ENCODE results near the gene SIAH1. TPM values are rescaled to one million over a fixed set of nuclear protein-coding genes. Genes with fewer than 3 reads are reported as not detected.

Gene SIAH1
- total and polyA plus RNA-seq, 9 of the 15 experiments (the other 6 are each of a cell fraction or from before 2014, with no cell fraction given) = 4.1 to 14.3 (median 12.5) TPM

DNA sequence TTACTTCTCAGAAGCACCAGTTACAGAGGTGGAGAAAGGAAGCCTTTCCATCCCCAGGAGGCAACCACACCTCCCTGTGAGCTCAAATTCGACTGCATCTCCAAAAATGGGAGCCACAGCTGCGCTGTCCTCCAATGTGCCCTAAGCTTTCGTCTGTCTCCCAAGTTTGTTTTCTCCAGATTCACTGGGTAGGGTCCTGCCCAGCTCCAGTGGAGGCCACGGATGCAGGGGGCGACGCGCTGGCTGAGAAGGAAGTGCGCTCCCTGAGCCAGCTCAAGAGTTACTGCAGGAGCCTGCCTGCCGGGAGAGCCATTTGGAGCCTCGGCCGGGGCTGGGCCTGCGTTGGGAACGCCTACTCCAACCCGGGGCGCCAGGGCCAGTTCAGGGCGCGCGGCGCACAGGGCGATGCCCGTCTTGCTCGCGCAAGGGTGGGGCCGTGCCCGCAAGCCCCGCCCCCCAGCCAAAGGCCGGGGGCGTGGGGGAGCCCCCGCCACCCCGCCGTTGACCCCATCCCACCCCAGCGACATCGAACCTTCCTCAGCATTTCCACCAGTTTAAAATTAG lies 19.5 kb downstream of the SIAH1 start (continued):
- TF ChIP-seq, protein P1, sequence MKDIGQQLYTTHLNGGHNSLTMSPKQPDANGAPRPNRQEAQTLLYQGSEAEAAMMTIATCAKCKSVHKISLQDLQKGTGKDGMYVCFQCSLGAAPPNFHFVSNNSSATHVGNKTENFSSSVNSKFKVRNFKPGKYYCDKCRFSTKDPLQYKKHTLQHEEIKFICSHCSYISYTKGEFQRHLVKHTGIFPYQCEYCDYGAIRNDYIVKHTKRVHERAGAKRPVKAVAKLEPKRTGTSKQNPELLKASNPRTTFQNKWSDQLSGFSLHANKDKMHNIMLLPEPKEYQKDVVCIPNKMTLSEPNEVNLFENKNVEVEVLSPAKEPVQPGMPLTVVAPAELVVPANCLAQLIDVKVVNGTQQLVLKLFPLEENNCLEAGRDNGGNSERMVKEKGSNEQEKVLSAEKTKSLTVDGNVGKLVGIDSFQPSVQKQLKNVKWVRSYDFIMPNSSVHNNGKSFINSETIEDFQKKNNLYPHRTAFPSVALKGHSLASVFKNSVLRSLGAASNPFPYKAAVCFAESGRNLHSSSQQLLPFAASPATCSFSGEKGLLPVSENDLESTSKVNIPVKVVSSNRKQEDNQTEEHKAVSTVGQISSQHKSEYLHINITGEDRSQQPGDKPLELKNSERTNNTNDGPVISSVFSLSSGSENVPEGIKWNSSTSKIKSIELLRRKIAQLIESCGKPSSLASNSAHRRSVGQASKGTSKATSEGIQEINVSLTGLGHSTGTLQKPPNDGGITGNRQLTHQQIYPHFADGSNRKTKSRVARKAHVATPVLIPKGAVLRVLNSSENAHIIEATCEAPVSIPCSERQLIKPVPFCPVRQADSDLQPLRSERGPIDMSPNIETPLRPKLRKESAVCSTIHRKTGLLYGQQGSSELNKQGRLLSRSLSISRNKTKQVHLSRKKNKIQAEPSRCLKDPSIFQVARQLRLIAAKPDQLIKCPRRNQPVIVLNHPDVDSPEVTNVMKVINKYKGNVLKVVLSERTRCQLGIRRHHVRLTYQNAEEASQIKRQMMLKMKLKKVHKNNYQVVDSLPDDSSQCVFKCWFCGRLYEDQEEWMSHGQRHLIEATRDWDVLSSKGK (CRISPR knock-in tag; IDR thresholded peaks at IDR 0.05) = no peak
- no peak for TF ChIP-seq LEF1 (IDR thresholded peaks at IDR 0.05)
- TF ChIP-seq RFX5 (IDR thresholded peaks at IDR 0.05; ENCODE audit: low read depth, low read length) = no peak
- peak; percentile 40 for TF ChIP-seq NEUROD1 (IDR thresholded peaks at IDR 0.05; ENCODE audit: borderline replicate concordance, low read depth, low read length, partially characterized antibody)
- TF ChIP-seq, protein P2, sequence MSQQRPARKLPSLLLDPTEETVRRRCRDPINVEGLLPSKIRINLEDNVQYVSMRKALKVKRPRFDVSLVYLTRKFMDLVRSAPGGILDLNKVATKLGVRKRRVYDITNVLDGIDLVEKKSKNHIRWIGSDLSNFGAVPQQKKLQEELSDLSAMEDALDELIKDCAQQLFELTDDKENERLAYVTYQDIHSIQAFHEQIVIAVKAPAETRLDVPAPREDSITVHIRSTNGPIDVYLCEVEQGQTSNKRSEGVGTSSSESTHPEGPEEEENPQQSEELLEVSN (IDR thresholded peaks at IDR 0.05; ENCODE audit: borderline replicate concordance in 1 of 2, extremely low read depth in 1 of 2, insufficient read depth in 1 of 2, insufficient read length in 1 of 2, low read depth in 1 of 2, low read length in 1 of 2, poor library complexity in 1 of 2, severe bottlenecking in 1 of 2) = no peak
- no peak for TF ChIP-seq ZC3H4 (CRISPR knock-in tag; IDR thresholded peaks at IDR 0.05; ENCODE audit: borderline replicate concordance)
- TF ChIP-seq, protein P3, sequence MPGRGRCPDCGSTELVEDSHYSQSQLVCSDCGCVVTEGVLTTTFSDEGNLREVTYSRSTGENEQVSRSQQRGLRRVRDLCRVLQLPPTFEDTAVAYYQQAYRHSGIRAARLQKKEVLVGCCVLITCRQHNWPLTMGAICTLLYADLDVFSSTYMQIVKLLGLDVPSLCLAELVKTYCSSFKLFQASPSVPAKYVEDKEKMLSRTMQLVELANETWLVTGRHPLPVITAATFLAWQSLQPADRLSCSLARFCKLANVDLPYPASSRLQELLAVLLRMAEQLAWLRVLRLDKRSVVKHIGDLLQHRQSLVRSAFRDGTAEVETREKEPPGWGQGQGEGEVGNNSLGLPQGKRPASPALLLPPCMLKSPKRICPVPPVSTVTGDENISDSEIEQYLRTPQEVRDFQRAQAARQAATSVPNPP (IDR thresholded peaks at IDR 0.05; ENCODE audit: borderline replicate concordance, insufficient read depth, insufficient read length) = no peak
- TF ChIP-seq, protein P4, sequence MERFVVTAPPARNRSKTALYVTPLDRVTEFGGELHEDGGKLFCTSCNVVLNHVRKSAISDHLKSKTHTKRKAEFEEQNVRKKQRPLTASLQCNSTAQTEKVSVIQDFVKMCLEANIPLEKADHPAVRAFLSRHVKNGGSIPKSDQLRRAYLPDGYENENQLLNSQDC (CRISPR knock-in tag; IDR thresholded peaks at IDR 0.05) = no peak
- no peak for TF ChIP-seq YBX1 (IDR thresholded peaks at IDR 0.05)
- no peak for TF ChIP-seq CBFB (CRISPR knock-in tag; IDR thresholded peaks at IDR 0.05)
- TF ChIP-seq NCOA6 (IDR thresholded peaks at IDR 0.05) = no peak
- TF ChIP-seq GTF2E2 (tag; IDR thresholded peaks at IDR 0.05) = no peak
- TF ChIP-seq, protein P5, sequence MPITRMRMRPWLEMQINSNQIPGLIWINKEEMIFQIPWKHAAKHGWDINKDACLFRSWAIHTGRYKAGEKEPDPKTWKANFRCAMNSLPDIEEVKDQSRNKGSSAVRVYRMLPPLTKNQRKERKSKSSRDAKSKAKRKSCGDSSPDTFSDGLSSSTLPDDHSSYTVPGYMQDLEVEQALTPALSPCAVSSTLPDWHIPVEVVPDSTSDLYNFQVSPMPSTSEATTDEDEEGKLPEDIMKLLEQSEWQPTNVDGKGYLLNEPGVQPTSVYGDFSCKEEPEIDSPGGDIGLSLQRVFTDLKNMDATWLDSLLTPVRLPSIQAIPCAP (CRISPR knock-in tag; IDR thresholded peaks at IDR 0.05; ENCODE audit: borderline replicate concordance) = no peak
- no peak for TF ChIP-seq CSDE1 (IDR thresholded peaks at IDR 0.05)
- no peak for TF ChIP-seq ATF1 (CRISPR knock-in tag; IDR thresholded peaks at IDR 0.05)
- TF ChIP-seq ATF1 (tag; IDR thresholded peaks at IDR 0.05) = peak; percentile 8; the same call in 1 of the 2 replicates
- TF ChIP-seq ARID2 (IDR thresholded peaks at IDR 0.05) = 0 out of 2 replicates have a peak, but pooled peaks have one; percentile 7
- TF ChIP-seq, protein P6, sequence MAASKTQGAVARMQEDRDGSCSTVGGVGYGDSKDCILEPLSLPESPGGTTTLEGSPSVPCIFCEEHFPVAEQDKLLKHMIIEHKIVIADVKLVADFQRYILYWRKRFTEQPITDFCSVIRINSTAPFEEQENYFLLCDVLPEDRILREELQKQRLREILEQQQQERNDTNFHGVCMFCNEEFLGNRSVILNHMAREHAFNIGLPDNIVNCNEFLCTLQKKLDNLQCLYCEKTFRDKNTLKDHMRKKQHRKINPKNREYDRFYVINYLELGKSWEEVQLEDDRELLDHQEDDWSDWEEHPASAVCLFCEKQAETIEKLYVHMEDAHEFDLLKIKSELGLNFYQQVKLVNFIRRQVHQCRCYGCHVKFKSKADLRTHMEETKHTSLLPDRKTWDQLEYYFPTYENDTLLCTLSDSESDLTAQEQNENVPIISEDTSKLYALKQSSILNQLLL (CRISPR knock-in tag; IDR thresholded peaks at IDR 0.05; ENCODE audit: borderline replicate concordance) = no peak

Measured in K562 (cell line).